ENCODE measurements around the gene SLC25A28.

SLC25A28 gene

GRCh38 chr10:99621454-99622251 lies 1.4 kb upstream of the SLC25A28 start:
- Histone ChIP-seq H3K36me3 (ENCODE audit: control insufficient read depth, insufficient read depth, low read length) (no peaks in the 10 kb centered on the region), H3K9me3 (ENCODE audit: control insufficient read depth, low read length) (no peaks in the 10 kb centered on the region), H3K4me3 (ENCODE audit: low read length) (peak overlapping the region; percentile 80), H3K9ac (ENCODE audit: low read length) (peak overlapping the region; percentile 85), H3K27me3 (ENCODE audit: control insufficient read depth, insufficient read depth, low read length) (no peaks in the 10 kb centered on the region), H3K4me1 (ENCODE audit: control insufficient read depth, insufficient read depth, low read length) (peaks cover 28% of the 10 kb centered on the region)

- Histone ChIP-seq H3K4me3 (ENCODE audit: low read length) (peak overlapping the region; percentile 80), H3K36me3 (ENCODE audit: control insufficient read depth, insufficient read depth, low read length) (no peaks in the 10 kb centered on the region), H3K9me3 (ENCODE audit: control insufficient read depth, low read length) (no peaks in the 10 kb centered on the region), H3K4me1 (ENCODE audit: control insufficient read depth, insufficient read depth, low read length) (peaks cover 28% of the 10 kb centered on the region), H3K27me3 (ENCODE audit: control insufficient read depth, insufficient read depth, low read length) (no peaks in the 10 kb centered on the region), H3K9ac (ENCODE audit: low read length) (peak overlapping the region; percentile 85)
Observed at GRCh38 chr10:99620711-99621453, 643 bp upstream of the SLC25A28 start.

GRCh38 chr10:99619090-99619800 lies 994 bp downstream of the SLC25A28 start:
- H3K9me3 ChIP-seq (ENCODE audit: control insufficient read depth, low read length), result no peaks in the 10 kb centered on the region
- peak overlapping the region; percentile 43 for H3K4me3 ChIP-seq (ENCODE audit: low read length)
- H3K9ac ChIP-seq (ENCODE audit: low read length), result peak overlapping the region; percentile 71
- H3K36me3 ChIP-seq (ENCODE audit: control insufficient read depth, insufficient read depth, low read length), result no peaks in the 10 kb centered on the region
- H3K4me1 ChIP-seq (ENCODE audit: control insufficient read depth, insufficient read depth, low read length), result peaks cover 28% of the 10 kb centered on the region
- no peaks in the 10 kb centered on the region for H3K27me3 ChIP-seq (ENCODE audit: control insufficient read depth, insufficient read depth, low read length)

- Histone ChIP-seq H3K9me3 (ENCODE audit: control insufficient read depth, low read length) (no peaks in the 10 kb centered on the region), H3K36me3 (ENCODE audit: control insufficient read depth, insufficient read depth, low read length) (peaks cover 4% of the 10 kb centered on the region), H3K9ac (ENCODE audit: low read length) (peak overlapping the region; percentile 71), H3K4me1 (ENCODE audit: control insufficient read depth, insufficient read depth, low read length) (peaks cover 28% of the 10 kb centered on the region), H3K4me3 (ENCODE audit: low read length) (no peak overlapping the region), H3K27me3 (ENCODE audit: control insufficient read depth, insufficient read depth, low read length) (no peaks in the 10 kb centered on the region)
Observed at GRCh38 chr10:99617696-99618095, 2.5 kb downstream of the SLC25A28 start.

GRCh38 chr10:99615426-99615825 lies 4.8 kb downstream of the SLC25A28 start:
- no peaks in the 10 kb centered on the region for H3K9me3 ChIP-seq (ENCODE audit: control insufficient read depth, low read length)
- H3K27me3 ChIP-seq (ENCODE audit: control insufficient read depth, insufficient read depth, low read length), result no peaks in the 10 kb centered on the region
- H3K9ac ChIP-seq (ENCODE audit: low read length), result no peak overlapping the region
- peaks cover 5% of the 10 kb centered on the region for H3K36me3 ChIP-seq (ENCODE audit: control insufficient read depth, insufficient read depth, low read length)
- peaks cover 19% of the 10 kb centered on the region for H3K4me1 ChIP-seq (ENCODE audit: control insufficient read depth, insufficient read depth, low read length)
- no peak overlapping the region for H3K4me3 ChIP-seq (ENCODE audit: low read length)

GRCh38 chr10:99612167-99612831 lies 7.9 kb downstream of the SLC25A28 start:
- peaks cover 4% of the 10 kb centered on the region for H3K4me1 ChIP-seq (ENCODE audit: control insufficient read depth, insufficient read depth, low read length)
- no peak overlapping the region for H3K9ac ChIP-seq (ENCODE audit: low read length)
- peaks cover 5% of the 10 kb centered on the region for H3K36me3 ChIP-seq (ENCODE audit: control insufficient read depth, insufficient read depth, low read length)
- H3K4me3 ChIP-seq (ENCODE audit: low read length), result no peak overlapping the region
- H3K27me3 ChIP-seq (ENCODE audit: control insufficient read depth, insufficient read depth, low read length), result no peaks in the 10 kb centered on the region
- H3K9me3 ChIP-seq (ENCODE audit: control insufficient read depth, low read length), result no peaks in the 10 kb centered on the region

GRCh38 chr10:99611326-99611725 lies 8.9 kb downstream of the SLC25A28 start:
- peaks cover 5% of the 10 kb centered on the region for H3K36me3 ChIP-seq (ENCODE audit: control insufficient read depth, insufficient read depth, low read length)

GRCh38 chr10:99610221-99610620 lies 10.0 kb downstream of the SLC25A28 start:
- H3K9me3 ChIP-seq (ENCODE audit: control insufficient read depth, low read length), result no peaks in the 10 kb centered on the region
- no peak overlapping the region for H3K9ac ChIP-seq (ENCODE audit: low read length)
- no peaks in the 10 kb centered on the region for H3K27me3 ChIP-seq (ENCODE audit: control insufficient read depth, insufficient read depth, low read length)
- no peaks in the 10 kb centered on the region for H3K4me1 ChIP-seq (ENCODE audit: control insufficient read depth, insufficient read depth, low read length)
- no peak overlapping the region for H3K4me3 ChIP-seq (ENCODE audit: low read length)
- peaks cover 5% of the 10 kb centered on the region for H3K36me3 ChIP-seq (ENCODE audit: control insufficient read depth, insufficient read depth, low read length)

More at GRCh38 chr10:99611326-99611725, 8.9 kb downstream of the SLC25A28 start:
- Histone ChIP-seq H3K4me1 (ENCODE audit: control insufficient read depth, insufficient read depth, low read length) (no peaks in the 10 kb centered on the region), H3K27me3 (ENCODE audit: control insufficient read depth, insufficient read depth, low read length) (no peaks in the 10 kb centered on the region), H3K4me3 (ENCODE audit: low read length) (no peak overlapping the region), H3K9ac (ENCODE audit: low read length) (no peak overlapping the region), H3K9me3 (ENCODE audit: control insufficient read depth, low read length) (no peaks in the 10 kb centered on the region)

GRCh38 chr10:99609186-99609585 lies 11.1 kb downstream of the SLC25A28 start:
- Histone ChIP-seq H3K9ac (ENCODE audit: low read length) (no peak overlapping the region), H3K9me3 (ENCODE audit: control insufficient read depth, low read length) (no peaks in the 10 kb centered on the region), H3K36me3 (ENCODE audit: control insufficient read depth, insufficient read depth, low read length) (peaks cover 5% of the 10 kb centered on the region), H3K27me3 (ENCODE audit: control insufficient read depth, insufficient read depth, low read length) (no peaks in the 10 kb centered on the region), H3K4me3 (ENCODE audit: low read length) (no peak overlapping the region), H3K4me1 (ENCODE audit: control insufficient read depth, insufficient read depth, low read length) (no peaks in the 10 kb centered on the region)

GRCh38 chr10:99605351-99605750 lies 14.9 kb downstream of the SLC25A28 start:
- Histone ChIP-seq H3K4me3 (ENCODE audit: low read length) (no peak overlapping the region), H3K9me3 (ENCODE audit: control insufficient read depth, low read length) (no peaks in the 10 kb centered on the region), H3K4me1 (ENCODE audit: control insufficient read depth, insufficient read depth, low read length) (no peaks in the 10 kb centered on the region), H3K36me3 (ENCODE audit: control insufficient read depth, insufficient read depth, low read length) (no peaks in the 10 kb centered on the region), H3K27me3 (ENCODE audit: control insufficient read depth, insufficient read depth, low read length) (no peaks in the 10 kb centered on the region), H3K9ac (ENCODE audit: low read length) (no peak overlapping the region)

- Histone ChIP-seq H3K27me3 (ENCODE audit: control insufficient read depth, insufficient read depth, low read length) (no peaks in the 10 kb centered on the region), H3K9me3 (ENCODE audit: control insufficient read depth, low read length) (no peaks in the 10 kb centered on the region), H3K4me3 (ENCODE audit: low read length) (no peak overlapping the region), H3K36me3 (ENCODE audit: control insufficient read depth, insufficient read depth, low read length) (no peaks in the 10 kb centered on the region), H3K4me1 (ENCODE audit: control insufficient read depth, insufficient read depth, low read length) (no peaks in the 10 kb centered on the region), H3K9ac (ENCODE audit: low read length) (no peak overlapping the region)
Observed at GRCh38 chr10:99604862-99605261, 15.4 kb downstream of the SLC25A28 start.
